B cell (primary cell): ENCODE results near the gene ARPP21. TPM values are rescaled to one million over a fixed set of nuclear protein-coding genes. Genes with fewer than 3 reads are reported as not detected.

Source experiments
- ATAC-seq: fragments of 200-7000 bp; cut with Tn5 transposase; one replicate; pipeline ENCODE4 v1.10.0; 2021; ENCODE audit warnings: low read depth, mild to moderate bottlenecking, moderate number of reproducible peaks, moderate library complexity
- CTCF ChIA-PET: fragments of 350-600 bp; sonication (Branson Sonifier 250); formaldehyde crosslinking; loops from one replicate; lab custom pipeline; 2021; ENCODE audit warnings: antibody characterized with exemption, inconsistent platforms; lab: Charles Lee
- POLR2A ChIA-PET: fragments of 350-600 bp; sonication (Branson Sonifier 250); formaldehyde crosslinking; loops from one replicate; lab custom pipeline; 2021; ENCODE audit warnings: antibody characterized with exemption; lab: Charles Lee
- DNase-seq: peaks from one replicate; pipeline ENCODE4 v3.0.0; 2013
- H2AFZ ChIP-seq: 2 replicates; pipeline ENCODE4 v1.6.1; 2012; ENCODE audit warnings: mild to moderate bottlenecking, low read depth, low read length; ENCODE audit not compliant: insufficient read depth, poor library complexity, severe bottlenecking
- H3K27ac ChIP-seq, 2 donors: 1 replicate in 1 of 2; 2 replicates in 1 of 2; pipeline ENCODE4 v1.5.1; 2012 to 2013; ENCODE audit warnings: low read length in 2 of 2, mild to moderate bottlenecking in 2 of 2, moderate library complexity in 1 of 2
- H3K27me3 ChIP-seq, 4 experiments: fragments of 200-600 bp in 1 of 4; sonication (generic) in 1 of 4; replicated peaks in 1 of 4; 1 replicate in 2 of 4; 2 replicates in 2 of 4; pipeline versions ENCODE4 v1.6.1 to v1.7.0; 2013 to 2016; ENCODE audit warnings: low read length in 3 of 4, mild to moderate bottlenecking in 2 of 4, mixed read lengths in 1 of 4, moderate library complexity in 1 of 4; ENCODE audit not compliant: insufficient read depth in 4 of 4, control insufficient read depth in 3 of 4; ENCODE audit errors: control extremely low read depth in 1 of 4
- H3K36me3 ChIP-seq, 2 experiments: replicated peaks in 1 of 2; 1 replicate in 1 of 2; 2 replicates in 1 of 2; pipeline versions ENCODE4 v1.6.1 to v1.7.1; 2013; ENCODE audit warnings: low read length in 1 of 2; ENCODE audit not compliant: insufficient read depth in 2 of 2, control insufficient read depth in 1 of 2; ENCODE audit errors: control extremely low read depth in 1 of 2, extremely low read depth in 1 of 2
- H3K4me1 ChIP-seq, 2 donors: fragments of 200-600 bp in 1 of 2; sonication (generic) in 1 of 2; 1 replicate in 1 of 2; 2 replicates in 1 of 2; pipeline versions ENCODE4 v1.5.1 to v1.6.1; 2013 to 2017; ENCODE audit warnings: low read length in 2 of 2; ENCODE audit not compliant: control insufficient read depth in 2 of 2, insufficient read depth in 2 of 2
- H3K4me2 ChIP-seq: replicated peaks from 2 replicates; pipeline ENCODE3; 2012; ENCODE audit warnings: mild to moderate bottlenecking, low read depth, low read length; ENCODE audit not compliant: poor library complexity, severe bottlenecking
- H3K4me3 ChIP-seq, 5 experiments: fragments of 200-600 bp in 1 of 5; sonication (generic) in 1 of 5; 1 replicate in 3 of 5; 2 replicates in 2 of 5; pipeline versions ENCODE4 v1.5.1 to v1.7.0; 2011 to 2016; ENCODE audit warnings: low read length in 4 of 5, mild to moderate bottlenecking in 4 of 5, low read depth in 2 of 5, control low read depth in 1 of 5, moderate library complexity in 1 of 5; ENCODE audit not compliant: insufficient read depth in 1 of 5; ENCODE audit errors: control extremely low read depth in 1 of 5, extremely low read depth in 1 of 5
- H3K79me2 ChIP-seq: fragments of 200-600 bp; sonication (generic); one replicate; pipeline ENCODE4 v1.6.0; 2016; ENCODE audit warnings: low read length; ENCODE audit not compliant: control insufficient read depth, insufficient read depth
- H3K9ac ChIP-seq: fragments of 200-600 bp; sonication (generic); 2 replicates; pipeline ENCODE4 v1.6.1; 2017; ENCODE audit warnings: mild to moderate bottlenecking, low read length, moderate library complexity
- H3K9me3 ChIP-seq, 3 donors: one replicate each; pipeline versions ENCODE4 v1.6.1 to v1.7.1; 2013; ENCODE audit warnings: low read length in 2 of 3; ENCODE audit not compliant: control insufficient read depth in 2 of 3, insufficient read depth in 1 of 3; ENCODE audit errors: control extremely low read depth in 1 of 3
- H4K20me1 ChIP-seq: 2 replicates; pipeline ENCODE4 v1.6.0; 2012; ENCODE audit warnings: mild to moderate bottlenecking, low read length; ENCODE audit not compliant: insufficient read depth, control insufficient read depth, poor library complexity, severe bottlenecking
- H3K27ac Mint-ChIP-seq: one replicate; pipeline ENCODE4 v1.8.0; 2021; ENCODE audit warnings: mixed read lengths
- H3K27me3 Mint-ChIP-seq: one replicate; pipeline ENCODE4 v1.8.0; 2021; ENCODE audit warnings: mixed read lengths
- H3K4me1 Mint-ChIP-seq: one replicate; pipeline ENCODE4 v1.8.0; 2021; ENCODE audit warnings: mixed read lengths
- H3K4me3 Mint-ChIP-seq: one replicate; pipeline ENCODE4 v1.8.0; 2021; ENCODE audit warnings: mixed read lengths
- H3K9me3 Mint-ChIP-seq: one replicate; pipeline ENCODE4 v1.8.0; 2022; ENCODE audit warnings: mixed read lengths; ENCODE audit not compliant: insufficient read depth
- EZH2 ChIP-seq: IDR thresholded peaks from 2 replicates; pipeline ENCODE4 v1.6.1; 2012; ENCODE audit warnings: borderline replicate concordance, low read depth, mild to moderate bottlenecking, moderate library complexity, low read length; ENCODE audit not compliant: insufficient read depth, poor library complexity, severe bottlenecking
- WGBS: methylation state at CpG from one replicate; pipeline ENCODE4 v1.1.5; 2013; ENCODE audit warnings: missing lambda C conversion rate; ENCODE audit not compliant: insufficient coverage; 5-methylcytosine and 5-hydroxymethylcytosine counted together
- intact Hi-C: fragments of 100-400 bp; cut with micrococcal nuclease; formaldehyde crosslinking; loops from one replicate; pipeline ENCODE4 v1.10.0; 2022
- polyA plus RNA-seq: library from polyadenylated mRNA; depleted of rRNA; stranded (reverse); fragments of >200 nt; gene quantifications from 2 replicates; pipeline ENCODE4 v1.2.3, GENCODE V29; 2012
- total RNA-seq, 2 donors: library from RNA; stranded (reverse); fragments of 120-200 nt in 1 of 2; gene quantifications; 1 replicate in 1 of 2; 2 replicates in 1 of 2; pipeline versions ENCODE4 v1.2.3 to v1.2.4, GENCODE V29; 2013 to 2022
- TF ChIP-seq, protein P1 (sequence below): fragments of 200-600 bp; IDR thresholded peaks from one replicate; pipeline ENCODE4 v1.8.0; 2022; ENCODE audit warnings: antibody characterized with exemption, mild to moderate bottlenecking

Gene ARPP21
- total and polyA plus RNA-seq, 2 donors (not counting 1 experiment from before 2014, with no cell fraction given), result 0.10 TPM; not detected in 1

DNA sequence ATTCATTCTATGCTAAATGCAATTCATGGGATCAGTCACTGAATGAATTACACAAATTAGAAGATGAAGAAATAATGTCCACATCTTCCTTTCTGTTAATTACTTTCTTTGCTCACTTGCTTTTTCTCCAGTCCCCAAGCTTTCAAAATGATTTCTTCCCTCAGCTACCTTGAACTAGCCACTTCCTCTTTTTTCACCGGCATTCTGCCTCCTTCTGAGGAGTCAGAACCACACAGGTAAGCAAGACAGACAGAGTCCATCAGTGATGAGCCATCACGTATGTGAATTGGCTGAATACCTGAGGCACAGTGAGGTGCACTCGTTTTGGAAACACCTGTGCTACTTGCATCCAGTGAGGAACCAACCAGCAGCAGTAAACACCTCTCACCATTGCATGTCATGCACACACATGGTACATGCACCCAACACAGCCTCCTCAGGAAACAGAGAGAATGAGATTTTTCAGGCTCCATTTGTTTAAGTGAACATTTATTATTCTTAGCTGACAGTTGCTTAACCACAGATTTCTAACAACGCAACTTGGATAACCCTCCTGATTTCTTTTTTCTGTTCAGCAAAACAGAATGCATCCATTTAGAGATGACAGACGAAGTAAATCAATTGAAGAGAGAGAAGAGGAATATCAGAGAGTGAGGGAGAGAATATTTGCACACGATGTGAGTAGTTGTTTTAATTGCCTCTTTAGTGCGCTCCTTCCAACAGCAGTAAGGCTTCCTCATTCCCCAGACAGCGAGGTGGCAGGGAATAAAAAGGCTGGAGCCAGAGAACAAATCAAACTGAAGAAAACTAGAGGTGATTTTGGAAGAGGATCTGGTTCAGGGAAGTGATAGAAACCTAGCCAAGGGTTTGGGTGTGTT, 69.3 kb downstream of the ARPP21 start:
- DNase-seq (peak; percentile 2), ATAC-seq (no peak)
- no peaks in the 10 kb centered on the region for H3K4me1 ChIP-seq
- CTCF ChIA-PET, result no interaction called here
- no peak overlapping the region for H3K4me3 ChIP-seq
- no peaks in the 10 kb centered on the region for H3K9me3 Mint-ChIP-seq
- H3K9ac ChIP-seq, result no peak overlapping the region
- intact Hi-C loops, result no loop called here
- H3K9me3 ChIP-seq, result no peaks in the 10 kb centered on the region
- no peaks in the 10 kb centered on the region for H3K27me3 ChIP-seq
- no peak for TF ChIP-seq EZH2
- TF ChIP-seq, protein P1, sequence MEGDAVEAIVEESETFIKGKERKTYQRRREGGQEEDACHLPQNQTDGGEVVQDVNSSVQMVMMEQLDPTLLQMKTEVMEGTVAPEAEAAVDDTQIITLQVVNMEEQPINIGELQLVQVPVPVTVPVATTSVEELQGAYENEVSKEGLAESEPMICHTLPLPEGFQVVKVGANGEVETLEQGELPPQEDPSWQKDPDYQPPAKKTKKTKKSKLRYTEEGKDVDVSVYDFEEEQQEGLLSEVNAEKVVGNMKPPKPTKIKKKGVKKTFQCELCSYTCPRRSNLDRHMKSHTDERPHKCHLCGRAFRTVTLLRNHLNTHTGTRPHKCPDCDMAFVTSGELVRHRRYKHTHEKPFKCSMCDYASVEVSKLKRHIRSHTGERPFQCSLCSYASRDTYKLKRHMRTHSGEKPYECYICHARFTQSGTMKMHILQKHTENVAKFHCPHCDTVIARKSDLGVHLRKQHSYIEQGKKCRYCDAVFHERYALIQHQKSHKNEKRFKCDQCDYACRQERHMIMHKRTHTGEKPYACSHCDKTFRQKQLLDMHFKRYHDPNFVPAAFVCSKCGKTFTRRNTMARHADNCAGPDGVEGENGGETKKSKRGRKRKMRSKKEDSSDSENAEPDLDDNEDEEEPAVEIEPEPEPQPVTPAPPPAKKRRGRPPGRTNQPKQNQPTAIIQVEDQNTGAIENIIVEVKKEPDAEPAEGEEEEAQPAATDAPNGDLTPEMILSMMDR, result no peak
- H3K36me3 ChIP-seq, result no peaks in the 10 kb centered on the region
- no peak overlapping the region for H3K4me3 Mint-ChIP-seq
- H3K27ac ChIP-seq, result no peak overlapping the region
- peak overlapping the region; percentile 0 for H3K27ac Mint-ChIP-seq
- H3K4me1 Mint-ChIP-seq, result peaks cover 7% of the 10 kb centered on the region
- H2AFZ ChIP-seq, result no peak overlapping the region
- POLR2A ChIA-PET, result no interaction called here
- 28% methylated on average over 2 of the region's 8 CpGs for WGBS
- no peaks in the 10 kb centered on the region for H3K27me3 Mint-ChIP-seq
- H3K4me2 ChIP-seq, result no peak overlapping the region
- no peaks in the 10 kb centered on the region for H3K79me2 ChIP-seq
- no peaks in the 10 kb centered on the region for H4K20me1 ChIP-seq

DNA sequence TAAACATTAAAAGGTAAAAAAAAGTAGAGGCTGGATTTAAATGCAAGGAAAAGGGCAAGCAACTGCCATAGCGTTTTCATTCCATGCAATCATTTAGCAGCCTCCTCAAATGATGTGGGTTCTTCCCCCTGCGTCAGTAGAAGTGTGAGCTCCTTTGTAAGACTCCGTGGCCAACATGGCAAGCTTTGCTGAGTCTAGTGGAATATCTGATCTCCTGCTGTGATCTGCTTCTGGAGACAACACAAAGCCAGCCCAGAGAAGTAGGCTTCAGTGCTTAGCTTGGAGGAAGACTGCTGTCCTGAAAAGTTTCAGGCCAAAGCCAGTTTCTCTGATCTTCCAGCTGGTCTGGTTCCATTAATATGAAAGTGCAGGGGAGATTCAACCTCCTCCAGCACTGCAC, 70.4 kb downstream of the ARPP21 start:
- no peak overlapping the region for H3K4me2 ChIP-seq
- no peak overlapping the region for H2AFZ ChIP-seq
- Mint-ChIP-seq H3K4me3 (no peak overlapping the region), H3K9me3 (no peaks in the 10 kb centered on the region), H3K27ac (no peak overlapping the region), H3K4me1 (peaks cover 7% of the 10 kb centered on the region), H3K27me3 (no peaks in the 10 kb centered on the region)
- no peak for ATAC-seq
- CTCF ChIA-PET, result no interaction called here
- H3K36me3 ChIP-seq, result no peaks in the 10 kb centered on the region
- DNase-seq, result no peak
- POLR2A ChIA-PET, result no interaction called here
- H3K9me3 ChIP-seq, result no peaks in the 10 kb centered on the region
- no peak overlapping the region for H3K9ac ChIP-seq
- intact Hi-C loops, result no loop called here
- no peaks in the 10 kb centered on the region for H4K20me1 ChIP-seq
- H3K27me3 ChIP-seq, result no peaks in the 10 kb centered on the region
- no peaks in the 10 kb centered on the region for H3K79me2 ChIP-seq
- no peak for TF ChIP-seq EZH2
- TF ChIP-seq, protein P1, result no peak
- no peaks in the 10 kb centered on the region for H3K4me1 ChIP-seq
- H3K27ac ChIP-seq, result no peak overlapping the region
- H3K4me3 ChIP-seq, result no peak overlapping the region
- WGBS, result 96% methylated on average over 2 of the region's 3 CpGs
